Neuronal stem cell (in vitro differentiated cells): Measurements from ENCODE around the gene STARD7.

ENCODE experiments used
- DNase-seq: peaks from one replicate; pipeline ENCODE4 v3.0.0-alpha.2; 2013; ENCODE audit warnings: low spot score
- H2AFZ ChIP-seq: one replicate; pipeline ENCODE4 v1.6.1; 2013; ENCODE audit warnings: mild to moderate bottlenecking, low read length, inconsistent platforms
- H2AK5ac ChIP-seq: 2 replicates; pipeline ENCODE4 v1.6.1; 2013; ENCODE audit warnings: low read depth, mild to moderate bottlenecking, inconsistent platforms, low read length, moderate library complexity, mixed read lengths
- H2BK120ac ChIP-seq: 2 replicates; pipeline ENCODE4 v1.6.1; 2013; ENCODE audit warnings: low read depth, mild to moderate bottlenecking, inconsistent platforms, low read length, moderate library complexity, mixed read lengths
- H2BK12ac ChIP-seq: one replicate; pipeline ENCODE4 v1.6.1; 2013; ENCODE audit warnings: low read length, inconsistent platforms
- H2BK15ac ChIP-seq: 2 replicates; pipeline ENCODE4 v1.6.1; 2013; ENCODE audit warnings: mild to moderate bottlenecking, low read length, inconsistent platforms, mixed read lengths
- H2BK5ac ChIP-seq: one replicate; pipeline ENCODE4 v1.6.1; 2013; ENCODE audit warnings: inconsistent platforms, mild to moderate bottlenecking, low read length, moderate library complexity
- H3K14ac ChIP-seq: one replicate; pipeline ENCODE4 v1.6.1; 2013; ENCODE audit warnings: low read length, inconsistent platforms
- H3K18ac ChIP-seq: 2 replicates; pipeline ENCODE4 v1.6.1; 2013; ENCODE audit warnings: low read length, inconsistent platforms
- H3K23ac ChIP-seq: 2 replicates; pipeline ENCODE4 v1.6.1; 2013; ENCODE audit warnings: low read depth, mild to moderate bottlenecking, mixed read lengths, low read length, inconsistent platforms; ENCODE audit not compliant: poor library complexity
- H3K27ac ChIP-seq: replicated peaks from 3 replicates; pipeline ENCODE4 v1.5.1; 2013; ENCODE audit warnings: low read length, inconsistent platforms
- H3K27me3 ChIP-seq, 3 experiments: 2 replicates each; pipeline ENCODE4 v1.6.1; 2013; ENCODE audit warnings: low read length in 3 of 3, mild to moderate bottlenecking in 2 of 3, inconsistent platforms in 1 of 3, low read depth in 1 of 3, mixed read lengths in 1 of 3, moderate library complexity in 1 of 3; ENCODE audit not compliant: control insufficient read depth in 3 of 3, insufficient read depth in 3 of 3
- H3K36me3 ChIP-seq, 2 donors: replicated peaks in 1 of 2; 2 replicates each; pipeline ENCODE4 v1.6.1; 2013; ENCODE audit warnings: low read length in 2 of 2; ENCODE audit not compliant: control insufficient read depth in 2 of 2, insufficient read depth in 2 of 2
- H3K4ac ChIP-seq: 2 replicates; pipeline ENCODE4 v1.6.1; 2013; ENCODE audit warnings: inconsistent platforms, mild to moderate bottlenecking, low read length, moderate library complexity
- H3K4me1 ChIP-seq, 2 donors: 1 replicate in 1 of 2; 2 replicates in 1 of 2; pipeline ENCODE4 v1.6.1; 2013; ENCODE audit warnings: low read length in 2 of 2, low read depth in 1 of 2; ENCODE audit not compliant: control insufficient read depth in 2 of 2, insufficient read depth in 1 of 2
- H3K4me2 ChIP-seq: one replicate; pipeline ENCODE4 v1.6.1; 2013; ENCODE audit warnings: mild to moderate bottlenecking, low read length, inconsistent platforms; ENCODE audit not compliant: insufficient read depth, poor library complexity, severe bottlenecking
- H3K4me3 ChIP-seq, 2 donors: 2 replicates each; pipeline ENCODE4 v1.5.1; 2013; ENCODE audit warnings: low read length in 2 of 2, mild to moderate bottlenecking in 2 of 2, inconsistent platforms in 1 of 2, moderate library complexity in 1 of 2
- H3K79me1 ChIP-seq: one replicate; pipeline ENCODE4 v1.6.1; 2013; ENCODE audit warnings: low read depth, mild to moderate bottlenecking, inconsistent platforms, low read length, moderate library complexity
- H3K9ac ChIP-seq: one replicate; pipeline ENCODE4 v1.6.1; 2013; ENCODE audit warnings: mild to moderate bottlenecking, low read depth, low read length, inconsistent platforms; ENCODE audit not compliant: poor library complexity
- H3K9me3 ChIP-seq, 2 donors: replicated peaks in 1 of 2; 2 replicates each; pipeline versions ENCODE3 to v1.6.1; 2013; ENCODE audit warnings: low read length in 2 of 2, mild to moderate bottlenecking in 2 of 2, inconsistent platforms in 1 of 2, low read depth in 1 of 2, mixed read lengths in 1 of 2, moderate library complexity in 1 of 2; ENCODE audit not compliant: control insufficient read depth in 2 of 2, insufficient read depth in 1 of 2
- H4K8ac ChIP-seq: one replicate; pipeline ENCODE4 v1.6.1; 2013; ENCODE audit warnings: low read depth, mild to moderate bottlenecking, inconsistent platforms, low read length, moderate library complexity
- H4K91ac ChIP-seq: one replicate; pipeline ENCODE4 v1.6.1; 2013; ENCODE audit warnings: low read length, low read depth, mild to moderate bottlenecking, inconsistent platforms; ENCODE audit not compliant: poor library complexity
- WGBS, 2 donors: extraction: QIAGEN DNeasy Blood & Tissue Kit; methylation state at CpG; one replicate each; pipeline ENCODE4 v1.1.7; 2013; ENCODE audit warnings: missing lambda C conversion rate in 2 of 2, mixed read lengths in 1 of 2; ENCODE audit not compliant: insufficient read length in 2 of 2, insufficient replicate concordance in 1 of 2; ENCODE audit errors: extremely low coverage in 2 of 2; 5-methylcytosine and 5-hydroxymethylcytosine counted together

The STARD7 gene

DNA sequence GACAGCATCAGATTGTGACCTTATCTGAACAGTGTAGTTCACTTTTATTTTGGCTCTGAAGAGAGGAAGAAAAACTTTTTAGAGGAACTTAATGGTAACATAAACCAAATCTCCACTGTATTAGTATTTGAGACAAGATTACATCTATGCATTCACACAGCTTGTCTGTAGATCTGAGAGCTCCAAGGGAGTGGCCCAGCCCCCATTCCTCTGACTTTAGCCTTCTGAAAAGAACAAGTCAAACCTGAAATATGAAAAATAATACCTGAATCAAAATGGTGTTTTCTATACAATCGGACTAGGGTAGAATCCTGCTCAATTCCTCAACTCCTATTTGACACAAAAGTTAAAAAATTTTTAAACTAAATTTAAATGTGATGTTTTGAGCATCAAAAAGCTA lies 23.1 kb downstream of the STARD7 start:
- peaks cover 25 to 64% of the 10 kb centered on the region in 2 donors for H3K36me3 ChIP-seq
- no CpG with 5 or more reads among the region's 1 CpG for WGBS, 2 donors

DNA sequence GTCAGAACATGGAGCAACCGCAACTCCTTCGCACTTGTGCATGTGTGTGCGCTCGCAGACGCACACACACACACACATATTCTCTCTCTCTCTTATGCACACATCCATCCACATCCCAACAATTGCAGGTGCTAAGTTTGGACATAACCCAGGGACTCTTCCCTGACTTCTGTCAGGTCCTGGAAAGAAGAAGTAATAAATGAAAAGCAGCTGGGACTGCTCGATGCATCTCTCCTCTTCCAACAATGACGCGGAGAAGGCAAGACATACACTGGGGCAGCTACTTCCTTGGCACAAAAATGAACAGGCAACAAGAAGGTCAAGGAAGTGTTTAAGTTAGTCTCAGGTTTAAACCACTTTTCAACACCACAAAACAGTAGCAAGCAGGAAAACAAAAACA lies 23.6 kb downstream of the STARD7 start:
- Histone ChIP-seq H3K9ac (no peak overlapping the region), H3K14ac (no peak overlapping the region), H3K4me3 (no peak overlapping the region), H3K4me1 (no peaks in the 10 kb centered on the region), H3K27ac (no peak overlapping the region), H2AK5ac (no peak overlapping the region), H4K91ac (no peak overlapping the region), H4K8ac (no peak overlapping the region), H2BK5ac (no peak overlapping the region), H3K27me3 (no peaks in the 10 kb centered on the region), H3K23ac (no peak overlapping the region), H3K36me3 (peaks cover 25 to 58% of the 10 kb centered on the region in 2 donors), H3K9me3 (no peaks in the 10 kb centered on the region), H2BK120ac (no peak overlapping the region), H3K18ac (no peak overlapping the region), H2BK12ac (no peak overlapping the region), H3K4me2 (no peak overlapping the region), H3K79me1 (peaks cover 2% of the 10 kb centered on the region), H2BK15ac (no peak overlapping the region), H3K4ac (no peak overlapping the region), H2AFZ (no peak overlapping the region)
- WGBS, 2 donors, result no CpG with 5 or more reads among the region's 8 CpGs
- DNase-seq, result no peak

More for the DNA sequence above, 23.1 kb downstream of the STARD7 start:
- Histone ChIP-seq H2AFZ (no peak overlapping the region), H4K8ac (no peak overlapping the region), H3K4me2 (no peak overlapping the region), H2BK5ac (no peak overlapping the region), H2BK12ac (no peak overlapping the region), H3K14ac (no peak overlapping the region), H2BK120ac (no peak overlapping the region), H3K9ac (no peak overlapping the region), H3K4me1 (no peaks in the 10 kb centered on the region), H3K79me1 (peaks cover 2% of the 10 kb centered on the region), H3K18ac (no peak overlapping the region), H2BK15ac (no peak overlapping the region), H3K9me3 (no peaks in the 10 kb centered on the region), H2AK5ac (no peak overlapping the region), H3K4ac (no peak overlapping the region), H3K27me3 (no peaks in the 10 kb centered on the region), H3K4me3 (no peak overlapping the region), H3K23ac (no peak overlapping the region), H3K27ac (no peak overlapping the region), H4K91ac (no peak overlapping the region)
- DNase-seq, result no peak

DNA sequence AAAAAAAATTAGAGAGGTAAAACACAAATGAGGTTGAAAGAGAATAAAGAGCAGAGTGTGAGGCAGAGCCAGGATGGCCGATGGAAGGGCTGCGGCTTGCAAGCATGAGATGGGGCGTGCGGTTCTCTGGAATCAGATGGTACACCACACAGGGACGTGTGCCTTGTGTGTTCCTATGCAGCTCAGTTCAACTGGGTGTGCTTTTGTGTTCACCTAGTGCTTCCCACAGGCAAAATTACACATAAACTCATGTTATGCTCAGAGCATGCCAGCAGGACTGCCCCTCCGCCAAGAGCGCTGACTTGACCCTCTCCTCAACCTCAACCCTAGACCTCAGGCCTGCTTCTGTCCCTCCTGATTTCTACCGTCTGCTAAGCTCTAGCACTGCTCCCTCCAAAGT lies 24.4 kb downstream of the STARD7 start:
- H2BK5ac ChIP-seq, result no peak overlapping the region
- no peak overlapping the region for H2BK120ac ChIP-seq
- H3K4ac ChIP-seq, result no peak overlapping the region
- no peaks in the 10 kb centered on the region for H3K4me1 ChIP-seq
- H3K9ac ChIP-seq, result no peak overlapping the region
- H2AK5ac ChIP-seq, result no peak overlapping the region
- H3K9me3 ChIP-seq, result no peaks in the 10 kb centered on the region
- no peak overlapping the region for H3K14ac ChIP-seq
- H4K8ac ChIP-seq, result no peak overlapping the region
- WGBS, 2 donors, result no CpG with 5 or more reads among the region's 8 CpGs
- H2BK15ac ChIP-seq, result no peak overlapping the region
- no peaks in the 10 kb centered on the region for H3K27me3 ChIP-seq
- H3K27ac ChIP-seq, result no peak overlapping the region
- H2AFZ ChIP-seq, result no peak overlapping the region
- no peak for DNase-seq
- H2BK12ac ChIP-seq, result no peak overlapping the region
- H3K79me1 ChIP-seq, result peaks cover 2% of the 10 kb centered on the region
- no peak overlapping the region for H3K23ac ChIP-seq
- H4K91ac ChIP-seq, result no peak overlapping the region
- no peak overlapping the region for H3K4me2 ChIP-seq
- no peak overlapping the region for H3K4me3 ChIP-seq
- H3K18ac ChIP-seq, result no peak overlapping the region
- H3K36me3 ChIP-seq, result peaks cover 24 to 50% of the 10 kb centered on the region in 2 donors

DNA sequence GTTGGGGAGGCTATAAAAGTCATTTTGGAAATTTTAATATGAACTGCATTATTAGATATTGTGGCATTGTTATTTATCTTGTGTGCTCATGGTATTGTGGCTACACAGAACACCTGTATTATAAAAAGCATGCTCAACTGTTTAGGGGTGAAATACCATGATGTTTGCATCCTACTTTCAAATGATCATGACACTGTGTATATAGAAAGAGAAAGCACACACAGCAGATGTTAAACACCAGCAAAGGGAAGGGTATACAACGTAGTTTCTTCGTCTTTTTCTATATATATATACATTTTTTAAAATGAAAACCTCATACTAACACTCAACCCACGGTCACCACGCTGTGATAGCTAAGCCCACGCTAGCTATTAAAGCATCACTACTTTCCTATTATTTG lies 27.1 kb downstream of the STARD7 start:
- Histone ChIP-seq H3K9me3 (no peaks in the 10 kb centered on the region), H3K27me3 (no peaks in the 10 kb centered on the region), H2BK12ac (no peak overlapping the region), H2BK5ac (no peak overlapping the region), H4K91ac (no peak overlapping the region), H2AFZ (no peak overlapping the region), H2BK120ac (no peak overlapping the region), H3K4me3 (no peak overlapping the region), H3K23ac (no peak overlapping the region), H3K9ac (no peak overlapping the region), H3K4me2 (no peak overlapping the region), H3K36me3 (peaks cover 16 to 26% of the 10 kb centered on the region in 2 donors), H3K79me1 (peaks cover 2% of the 10 kb centered on the region), H3K4me1 (no peaks in the 10 kb centered on the region), H4K8ac (no peak overlapping the region), H2AK5ac (no peak overlapping the region), H3K4ac (no peak overlapping the region), H3K14ac (no peak overlapping the region), H2BK15ac (no peak overlapping the region), H3K27ac (no peak overlapping the region), H3K18ac (no peak overlapping the region)
- DNase-seq, result no peak
- WGBS, 2 donors, result no CpG with 5 or more reads among the region's 5 CpGs
